HL-60 (cell line): ENCODE results near the gene EIPR1.

Source experiments
- POLR2AphosphoS5 ChIP-seq: IDR thresholded peaks from 2 replicates; pipeline ENCODE4 v1.6.1; 2012; ENCODE audit warnings: low read depth
- REST ChIP-seq: IDR thresholded peaks from 2 replicates; pipeline ENCODE4 v1.6.1; 2012; ENCODE audit warnings: low read depth; ENCODE audit not compliant: insufficient replicate concordance
- TF ChIP-seq, protein P1 (sequence below): IDR thresholded peaks from one replicate; pipeline ENCODE4 v1.5.1; 2011; ENCODE audit warnings: low read length, control low read depth, inconsistent platforms; ENCODE audit not compliant: insufficient read depth

DNA sequence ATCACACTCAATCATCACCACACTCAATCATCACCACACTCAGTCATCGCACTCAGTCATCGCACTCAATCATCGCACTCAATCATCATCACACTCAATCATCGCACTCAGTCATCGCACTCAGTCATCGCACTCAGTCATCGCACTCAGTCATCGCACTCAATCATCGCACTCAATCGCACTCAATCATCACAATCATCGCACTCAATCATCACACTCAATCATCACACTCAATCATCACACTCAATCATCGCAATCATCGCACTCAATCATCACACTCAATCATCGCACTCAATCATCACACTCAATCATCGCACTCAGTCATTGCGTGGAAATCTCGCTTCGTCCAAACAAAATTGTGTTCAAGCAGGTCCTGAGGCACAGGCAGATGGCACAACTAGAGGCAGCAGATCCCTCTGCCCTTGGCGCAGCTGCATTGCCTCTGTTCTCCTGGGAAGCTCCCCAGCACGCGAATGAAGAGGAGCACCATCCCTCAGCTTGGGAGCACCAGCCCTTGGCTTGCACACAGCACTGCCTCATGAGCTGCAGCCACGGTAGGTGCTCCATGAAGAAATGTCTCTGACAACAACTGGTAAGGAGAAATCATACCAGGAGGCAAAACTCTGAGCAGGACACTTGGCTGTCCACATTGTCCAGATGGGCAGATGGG lies 108.1 kb downstream of the EIPR1 start:
- TF ChIP-seq, protein P1, sequence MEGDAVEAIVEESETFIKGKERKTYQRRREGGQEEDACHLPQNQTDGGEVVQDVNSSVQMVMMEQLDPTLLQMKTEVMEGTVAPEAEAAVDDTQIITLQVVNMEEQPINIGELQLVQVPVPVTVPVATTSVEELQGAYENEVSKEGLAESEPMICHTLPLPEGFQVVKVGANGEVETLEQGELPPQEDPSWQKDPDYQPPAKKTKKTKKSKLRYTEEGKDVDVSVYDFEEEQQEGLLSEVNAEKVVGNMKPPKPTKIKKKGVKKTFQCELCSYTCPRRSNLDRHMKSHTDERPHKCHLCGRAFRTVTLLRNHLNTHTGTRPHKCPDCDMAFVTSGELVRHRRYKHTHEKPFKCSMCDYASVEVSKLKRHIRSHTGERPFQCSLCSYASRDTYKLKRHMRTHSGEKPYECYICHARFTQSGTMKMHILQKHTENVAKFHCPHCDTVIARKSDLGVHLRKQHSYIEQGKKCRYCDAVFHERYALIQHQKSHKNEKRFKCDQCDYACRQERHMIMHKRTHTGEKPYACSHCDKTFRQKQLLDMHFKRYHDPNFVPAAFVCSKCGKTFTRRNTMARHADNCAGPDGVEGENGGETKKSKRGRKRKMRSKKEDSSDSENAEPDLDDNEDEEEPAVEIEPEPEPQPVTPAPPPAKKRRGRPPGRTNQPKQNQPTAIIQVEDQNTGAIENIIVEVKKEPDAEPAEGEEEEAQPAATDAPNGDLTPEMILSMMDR, result no peak
- TF ChIP-seq REST, result no peak
- TF ChIP-seq POLR2AphosphoS5, result no peak
